Activated T-helper 17 cell treated with anti-CD3 and anti-CD28 coated beads, Interleukin-2, amount 50 U/mL, for 72 hours (primary cell): ENCODE measurements around the gene SUFU. TPM values are rescaled to one million over a fixed set of nuclear protein-coding genes. Genes with fewer than 3 reads are reported as not detected.

Experiments
- ATAC-seq: fragments of 150-1000 bp; cut with Tn5 transposase; replicated peaks from 2 replicates; pipeline ENCODE4 v1.10.0; 2021; ENCODE audit warnings: mild to moderate bottlenecking, moderate library complexity
- H3K27ac Mint-ChIP-seq: one replicate; pipeline ENCODE4 v1.8.0; 2022; ENCODE audit warnings: mixed read lengths
- H3K27me3 Mint-ChIP-seq: one replicate; pipeline ENCODE4 v1.8.0; 2022; ENCODE audit warnings: mixed read lengths
- H3K36me3 Mint-ChIP-seq: one replicate; pipeline ENCODE4 v1.8.0; 2022; ENCODE audit warnings: low read depth, mild to moderate bottlenecking, mixed read lengths
- H3K4me1 Mint-ChIP-seq: one replicate; pipeline ENCODE4 v1.8.0; 2022; ENCODE audit warnings: mixed read lengths
- H3K4me3 Mint-ChIP-seq: one replicate; pipeline ENCODE4 v1.8.0; 2022; ENCODE audit warnings: mild to moderate bottlenecking, mixed read lengths
- H3K9me3 Mint-ChIP-seq: one replicate; pipeline ENCODE4 v1.8.0; 2022; ENCODE audit warnings: mixed read lengths
- total RNA-seq, 2 donors: library from RNA; stranded (reverse); gene quantifications; one replicate each; pipeline ENCODE4 v1.2.3, GENCODE V29; 2022

SUFU gene
- total RNA-seq, 2 donors from 2014 or later: 11.1 to 16.2 TPM

DNA sequence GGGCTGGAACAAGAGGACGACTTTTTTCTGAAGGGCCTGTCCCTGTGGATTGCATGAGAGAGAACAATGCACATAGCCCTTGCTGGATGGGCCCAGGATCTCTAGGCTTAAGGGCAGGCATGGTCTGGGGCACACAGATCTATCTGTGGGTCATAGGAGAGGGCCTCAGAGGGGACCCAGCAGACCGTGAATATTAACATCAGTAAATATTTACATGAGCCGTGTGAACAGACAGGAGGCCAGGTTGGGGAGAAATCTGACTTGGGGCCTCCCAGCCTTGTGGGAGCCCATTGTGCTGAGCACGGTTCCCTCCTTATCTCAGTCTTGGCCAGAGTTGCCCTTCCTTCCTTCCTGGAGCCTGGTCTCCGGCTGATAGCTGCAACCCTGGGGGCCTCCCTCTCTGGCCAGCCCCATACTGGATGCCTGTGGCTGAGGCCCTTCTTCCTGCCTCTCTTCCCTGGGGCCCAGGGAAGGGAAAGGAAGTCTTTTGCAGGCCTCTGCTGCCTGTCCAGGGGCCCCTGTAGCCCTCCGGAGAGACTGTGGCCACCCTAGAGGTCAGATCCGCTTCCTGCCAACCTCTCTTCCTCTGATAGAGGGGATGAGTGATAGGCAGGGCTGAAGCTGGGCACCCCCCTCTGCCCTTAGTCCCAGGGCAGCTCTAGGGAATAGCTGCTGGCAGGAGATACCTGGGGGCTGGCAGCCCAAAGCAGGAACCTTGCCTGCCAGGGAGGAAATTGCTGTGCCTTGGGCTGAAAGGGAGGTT lies 96.0 kb downstream of the SUFU start:
- Mint-ChIP-seq H3K4me1 (peaks cover 4% of the 10 kb centered on the region), H3K9me3 (no peaks in the 10 kb centered on the region), H3K27me3 (no peaks in the 10 kb centered on the region), H3K27ac (peak overlapping the region; percentile 5), H3K36me3 (peaks cover 45% of the 10 kb centered on the region), H3K4me3 (no peak overlapping the region)
- ATAC-seq: no peak

DNA sequence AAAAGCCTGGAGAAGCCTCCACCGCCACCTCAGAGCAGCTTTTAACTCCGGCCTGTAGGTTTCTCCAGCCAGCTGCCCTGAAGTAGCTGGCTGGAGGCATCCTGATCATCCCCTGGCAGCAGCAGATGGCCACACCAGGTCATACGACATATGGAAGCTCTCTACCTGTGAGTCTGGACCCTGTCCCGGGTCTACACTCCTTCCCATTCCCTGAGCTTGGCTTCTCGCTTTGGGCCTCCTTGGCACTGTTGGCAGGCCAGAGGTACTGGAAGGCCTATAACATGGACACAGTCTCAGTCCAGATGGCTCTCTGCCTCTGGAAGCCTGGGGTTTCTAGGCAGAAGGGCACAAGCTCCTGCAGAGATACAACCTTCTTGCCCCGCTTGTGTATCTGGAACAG lies 97.0 kb downstream of the SUFU start:
- peaks cover 47% of the 10 kb centered on the region for H3K36me3 Mint-ChIP-seq
- H3K4me3 Mint-ChIP-seq: no peak overlapping the region
- no peaks in the 10 kb centered on the region for H3K9me3 Mint-ChIP-seq
- H3K4me1 Mint-ChIP-seq: peaks cover 4% of the 10 kb centered on the region
- H3K27me3 Mint-ChIP-seq: no peaks in the 10 kb centered on the region
- peak overlapping the region; percentile 5 for H3K27ac Mint-ChIP-seq
- no peak for ATAC-seq

GRCh38 chr10:102601639-102602038 lies 97.9 kb downstream of the SUFU start:
- H3K27me3 Mint-ChIP-seq: no peaks in the 10 kb centered on the region
- H3K27ac Mint-ChIP-seq: no peak overlapping the region
- peaks cover 4% of the 10 kb centered on the region for H3K4me1 Mint-ChIP-seq
- peaks cover 51% of the 10 kb centered on the region for H3K36me3 Mint-ChIP-seq
- no peak for ATAC-seq
- no peak overlapping the region for H3K4me3 Mint-ChIP-seq
- no peaks in the 10 kb centered on the region for H3K9me3 Mint-ChIP-seq

DNA sequence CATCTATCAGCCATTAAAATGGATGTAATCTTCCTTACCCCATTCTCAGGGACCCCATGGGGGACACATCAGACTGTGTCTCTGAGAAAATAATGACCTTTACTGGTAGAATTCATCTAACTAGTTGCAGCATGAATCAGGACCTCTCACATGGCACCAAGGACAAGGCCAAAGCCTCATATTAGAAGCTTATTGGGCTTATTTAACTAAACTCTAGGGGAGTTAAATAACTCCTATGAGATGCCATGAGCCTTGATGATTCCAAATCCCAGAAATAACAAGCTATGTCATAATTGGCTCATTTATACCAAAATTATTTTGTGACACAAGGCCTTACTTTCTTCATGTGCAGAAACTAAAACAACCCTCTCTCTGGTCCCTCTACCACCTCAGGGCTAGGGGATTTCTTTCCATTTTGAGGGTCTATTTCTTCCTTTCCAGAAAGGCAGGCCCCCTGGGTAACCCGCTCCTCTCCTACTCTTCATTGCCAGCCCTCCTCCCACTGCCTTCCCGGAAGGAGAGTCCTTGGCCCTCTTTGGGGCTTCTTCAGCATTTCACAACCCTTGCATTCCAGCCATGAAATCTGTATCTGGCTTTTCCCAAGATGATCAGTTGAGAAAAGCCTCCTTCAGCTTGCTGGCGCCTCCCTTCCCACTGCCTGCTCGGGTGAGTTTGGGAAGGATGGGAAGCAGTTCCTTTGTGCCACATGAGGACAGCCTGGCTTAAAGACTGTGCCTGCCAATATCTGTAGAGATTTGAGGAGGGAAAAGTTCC lies 98.7 kb downstream of the SUFU start:
- Mint-ChIP-seq H3K36me3 (peaks cover 51% of the 10 kb centered on the region), H3K9me3 (no peaks in the 10 kb centered on the region), H3K4me1 (peaks cover 4% of the 10 kb centered on the region), H3K27ac (no peak overlapping the region), H3K27me3 (no peaks in the 10 kb centered on the region), H3K4me3 (no peak overlapping the region)
- ATAC-seq: no peak

DNA sequence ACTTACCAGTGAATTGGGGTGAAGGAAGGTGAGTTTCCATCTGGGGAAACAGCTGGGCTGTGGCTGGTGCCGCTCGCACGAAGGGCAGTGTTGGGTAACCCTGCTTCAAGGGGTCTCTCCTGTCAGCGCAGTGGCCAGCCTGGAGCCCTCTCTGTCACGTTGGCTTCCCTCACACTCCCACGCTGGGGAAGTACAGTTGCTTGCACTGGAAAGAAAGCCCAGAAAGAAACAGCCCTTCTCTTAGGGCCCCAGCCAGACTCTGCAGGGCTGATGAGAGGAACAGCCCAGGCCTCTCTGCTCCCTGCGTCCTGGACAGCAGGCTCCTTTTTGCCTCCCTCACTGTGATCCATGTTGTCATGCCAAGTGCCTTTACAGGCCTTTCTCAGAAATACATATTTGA lies 100.2 kb downstream of the SUFU start:
- peak overlapping the region; percentile 30 for H3K27ac Mint-ChIP-seq
- no peaks in the 10 kb centered on the region for H3K27me3 Mint-ChIP-seq
- peaks cover 9% of the 10 kb centered on the region for H3K4me1 Mint-ChIP-seq
- ATAC-seq: no peak
- no peaks in the 10 kb centered on the region for H3K9me3 Mint-ChIP-seq
- H3K4me3 Mint-ChIP-seq: no peak overlapping the region
- H3K36me3 Mint-ChIP-seq: peaks cover 39% of the 10 kb centered on the region

DNA sequence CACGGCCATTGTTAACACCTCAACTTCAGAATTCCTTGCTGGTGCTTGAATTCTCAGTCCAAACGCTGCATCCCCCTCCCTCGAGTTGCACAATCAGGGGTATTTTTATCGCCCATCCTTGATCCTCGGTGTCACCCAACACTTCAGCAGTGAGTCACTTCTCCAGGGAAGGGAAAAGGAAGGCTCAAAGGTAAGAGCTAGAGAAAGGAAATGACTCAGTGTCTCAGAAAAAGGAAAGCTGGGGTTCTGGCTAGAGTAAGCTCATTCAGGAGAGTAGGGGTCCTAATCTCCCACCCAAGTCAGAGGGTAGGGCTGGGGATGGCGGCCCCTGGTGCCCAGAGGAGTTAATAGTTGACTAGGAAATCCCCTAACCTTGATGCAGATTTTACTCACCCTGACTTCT lies 100.7 kb downstream of the SUFU start:
- H3K27ac Mint-ChIP-seq: no peak overlapping the region
- H3K4me3 Mint-ChIP-seq: no peak overlapping the region
- no peaks in the 10 kb centered on the region for H3K9me3 Mint-ChIP-seq
- peaks cover 12% of the 10 kb centered on the region for H3K4me1 Mint-ChIP-seq
- peaks cover 35% of the 10 kb centered on the region for H3K36me3 Mint-ChIP-seq
- no peaks in the 10 kb centered on the region for H3K27me3 Mint-ChIP-seq
- ATAC-seq: peak; percentile 32

DNA sequence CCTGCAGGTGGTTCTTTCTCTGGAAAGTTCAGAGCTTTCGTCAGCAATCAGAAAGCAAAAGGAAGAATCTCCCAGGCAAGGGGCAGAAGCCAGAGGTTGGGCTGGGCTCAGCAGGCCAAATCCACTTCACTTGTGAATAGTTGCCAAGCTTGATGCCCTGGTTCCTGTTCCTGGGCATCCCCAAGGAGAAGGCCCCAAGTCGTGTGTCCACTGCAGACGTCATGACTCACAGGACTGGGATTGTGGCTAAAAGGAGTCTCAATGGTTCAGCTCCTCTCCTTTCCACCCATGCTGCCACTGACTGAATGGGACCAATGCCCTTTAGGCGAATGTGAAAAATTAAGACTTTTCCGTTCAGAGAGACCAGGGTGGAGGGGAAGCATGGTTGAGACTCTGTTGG lies 101.9 kb downstream of the SUFU start:
- Mint-ChIP-seq H3K4me1 (peaks cover 17% of the 10 kb centered on the region), H3K27ac (no peak overlapping the region), H3K27me3 (no peaks in the 10 kb centered on the region), H3K9me3 (no peaks in the 10 kb centered on the region), H3K36me3 (peaks cover 35% of the 10 kb centered on the region), H3K4me3 (no peak overlapping the region)
- ATAC-seq: no peak

- Mint-ChIP-seq H3K9me3 (no peaks in the 10 kb centered on the region), H3K36me3 (peaks cover 23% of the 10 kb centered on the region), H3K27ac (peak overlapping the region; percentile 14), H3K4me3 (peak overlapping the region; percentile 15), H3K27me3 (no peaks in the 10 kb centered on the region), H3K4me1 (peaks cover 34% of the 10 kb centered on the region)
- ATAC-seq: no peak
These were observed 104.7 kb downstream of the SUFU start for GRCh38 chr10:102608487-102608886.

- peaks cover 30% of the 10 kb centered on the region for H3K4me1 Mint-ChIP-seq
- H3K27ac Mint-ChIP-seq: peak overlapping the region; percentile 97
- peaks cover 8% of the 10 kb centered on the region for H3K36me3 Mint-ChIP-seq
- peak overlapping the region; percentile 82 for H3K4me3 Mint-ChIP-seq
- no peaks in the 10 kb centered on the region for H3K9me3 Mint-ChIP-seq
- H3K27me3 Mint-ChIP-seq: no peaks in the 10 kb centered on the region
- no peak for ATAC-seq
These were observed 106.7 kb downstream of the SUFU start for GRCh38 chr10:102610441-102610887.

DNA sequence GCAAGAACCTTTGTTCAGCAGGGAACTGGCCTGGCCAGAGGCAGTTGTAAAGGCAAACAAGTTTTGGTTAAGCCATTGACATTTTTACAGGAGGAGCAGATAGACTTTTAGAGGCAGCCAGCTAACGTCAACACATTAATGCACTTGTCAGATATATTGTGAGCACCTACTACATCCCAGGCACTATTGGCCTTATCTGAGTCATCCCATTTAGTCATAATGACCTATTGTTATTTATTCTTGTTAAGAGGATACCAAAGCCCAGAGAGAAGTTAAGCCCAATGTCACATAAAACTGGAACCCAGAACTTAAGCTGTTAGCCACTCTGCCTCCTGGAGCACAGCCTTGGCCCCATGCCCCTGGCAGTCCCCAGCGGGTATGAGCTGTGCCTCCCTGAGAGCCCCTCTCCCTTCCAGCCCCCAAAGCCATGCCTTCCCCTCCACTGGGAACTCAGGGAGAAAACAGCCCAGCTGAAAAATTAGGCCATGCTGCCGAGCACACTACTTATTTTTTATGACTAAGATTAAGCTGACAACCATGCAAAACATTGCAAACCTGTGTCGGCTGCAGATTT lies 107.8 kb downstream of the SUFU start:
- H3K27ac Mint-ChIP-seq: peak overlapping the region; percentile 97
- peaks cover 30% of the 10 kb centered on the region for H3K4me1 Mint-ChIP-seq
- H3K36me3 Mint-ChIP-seq: peaks cover 6% of the 10 kb centered on the region
- ATAC-seq: peak; percentile 55
- H3K27me3 Mint-ChIP-seq: no peaks in the 10 kb centered on the region
- peak overlapping the region; percentile 82 for H3K4me3 Mint-ChIP-seq
- no peaks in the 10 kb centered on the region for H3K9me3 Mint-ChIP-seq

DNA sequence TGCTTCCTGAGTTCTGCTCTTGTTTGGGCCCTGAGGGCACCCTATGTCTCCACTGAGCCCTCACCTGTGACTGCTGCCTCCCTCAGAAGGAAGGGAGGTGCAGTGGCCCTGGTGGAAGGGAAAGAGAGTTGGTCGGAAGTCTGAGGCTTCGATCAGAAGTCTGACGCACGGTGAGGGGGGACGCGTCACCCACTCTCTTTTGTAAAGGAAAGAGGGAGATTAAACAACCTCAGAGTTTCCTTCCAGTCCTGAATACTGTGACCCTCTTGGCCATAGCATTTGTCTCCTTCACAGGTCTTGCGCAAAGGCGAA lies 109.1 kb downstream of the SUFU start:
- H3K27me3 Mint-ChIP-seq: no peaks in the 10 kb centered on the region
- no peaks in the 10 kb centered on the region for H3K9me3 Mint-ChIP-seq
- ATAC-seq: peak; percentile 76
- H3K36me3 Mint-ChIP-seq: peaks cover 17% of the 10 kb centered on the region
- H3K4me1 Mint-ChIP-seq: peaks cover 30% of the 10 kb centered on the region
- H3K4me3 Mint-ChIP-seq: peak overlapping the region; percentile 82
- peak overlapping the region; percentile 97 for H3K27ac Mint-ChIP-seq

GRCh38 chr10:102613286-102613685 lies 109.5 kb downstream of the SUFU start:
- Mint-ChIP-seq H3K36me3 (peaks cover 21% of the 10 kb centered on the region), H3K4me1 (peaks cover 27% of the 10 kb centered on the region), H3K27ac (peak overlapping the region; percentile 97), H3K27me3 (no peaks in the 10 kb centered on the region), H3K9me3 (no peaks in the 10 kb centered on the region), H3K4me3 (peak overlapping the region; percentile 82)
- ATAC-seq: peak; percentile 2

DNA sequence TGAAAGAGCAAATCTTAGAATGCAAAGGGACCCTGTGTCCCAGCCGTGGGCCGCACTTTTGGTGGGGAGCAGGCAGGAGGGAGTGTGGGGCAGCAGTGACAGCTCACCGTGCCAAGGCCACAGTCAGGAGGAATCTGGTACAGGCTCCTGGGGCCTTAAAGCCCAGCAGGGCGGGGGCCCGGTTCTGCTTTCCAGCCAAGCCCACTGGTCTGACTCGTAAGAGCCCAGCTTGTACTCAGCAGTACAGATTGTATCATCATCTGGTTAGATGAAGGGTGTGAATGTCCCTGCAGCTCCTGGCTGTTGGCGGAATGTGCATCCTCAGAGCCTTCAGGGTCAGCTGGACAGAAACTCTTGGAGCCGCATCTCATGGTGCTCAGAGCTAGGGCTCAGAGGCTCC lies 110.0 kb downstream of the SUFU start:
- H3K36me3 Mint-ChIP-seq: peaks cover 23% of the 10 kb centered on the region
- H3K27ac Mint-ChIP-seq: peak overlapping the region; percentile 97
- H3K4me1 Mint-ChIP-seq: peaks cover 26% of the 10 kb centered on the region
- ATAC-seq: no peak
- H3K4me3 Mint-ChIP-seq: no peak overlapping the region
- no peaks in the 10 kb centered on the region for H3K27me3 Mint-ChIP-seq
- H3K9me3 Mint-ChIP-seq: no peaks in the 10 kb centered on the region

DNA sequence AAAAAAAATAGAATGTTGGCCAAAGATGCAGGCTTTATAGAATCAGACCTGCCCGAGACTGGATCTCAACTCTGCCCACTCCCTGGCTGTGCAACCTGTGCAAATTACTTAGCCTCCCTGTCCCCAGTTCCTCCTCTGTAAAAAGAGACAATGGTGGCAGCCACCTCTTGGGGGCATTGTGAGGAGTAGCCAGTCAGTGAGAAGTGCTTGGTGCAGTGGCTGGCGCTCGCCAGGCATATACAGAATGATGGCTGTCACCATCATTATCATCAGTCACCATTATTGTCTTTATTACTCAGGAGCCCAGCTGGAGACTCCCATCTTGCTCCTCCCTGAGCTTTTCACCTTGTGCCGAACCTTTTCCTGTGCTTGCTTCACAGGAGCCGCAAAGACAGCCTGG lies 111.1 kb downstream of the SUFU start:
- Mint-ChIP-seq H3K4me3 (no peak overlapping the region), H3K9me3 (no peaks in the 10 kb centered on the region), H3K36me3 (peaks cover 23% of the 10 kb centered on the region), H3K27me3 (no peaks in the 10 kb centered on the region), H3K4me1 (peaks cover 22% of the 10 kb centered on the region), H3K27ac (no peak overlapping the region)
- ATAC-seq: no peak

DNA sequence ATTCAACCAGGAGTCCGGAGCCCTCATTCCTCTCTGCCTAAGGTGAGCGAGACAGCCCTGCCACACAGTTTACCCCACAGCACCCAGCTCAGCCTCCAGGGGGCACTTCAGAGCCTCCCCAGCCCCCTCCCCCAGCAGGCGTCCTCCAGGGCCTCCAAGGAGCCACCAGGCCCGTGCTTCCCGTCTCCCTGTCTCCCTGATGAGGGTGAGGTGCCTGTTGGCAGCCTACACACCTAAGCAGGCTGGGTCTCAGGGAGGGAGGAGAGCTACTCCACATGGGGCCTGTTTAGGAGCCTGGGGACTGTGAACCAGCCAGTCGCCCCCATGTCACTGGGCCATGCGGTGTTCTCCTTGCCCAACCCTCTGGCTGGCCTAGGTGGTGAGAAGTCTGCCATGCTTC lies 111.6 kb downstream of the SUFU start:
- Mint-ChIP-seq H3K4me3 (no peak overlapping the region), H3K36me3 (peaks cover 23% of the 10 kb centered on the region), H3K27ac (no peak overlapping the region), H3K27me3 (no peaks in the 10 kb centered on the region), H3K4me1 (peaks cover 21% of the 10 kb centered on the region), H3K9me3 (no peaks in the 10 kb centered on the region)
- no peak for ATAC-seq
